NT2/D1 (cell line): ENCODE measurements around the gene TUBGCP2.

Source experiments
- SUZ12 ChIP-seq: IDR thresholded peaks from 2 replicates; pipeline ENCODE4 v1.6.1; 2011; ENCODE audit not compliant: insufficient read length, insufficient read depth; ENCODE audit errors: extremely low read depth
- YY1 ChIP-seq: IDR thresholded peaks from 2 replicates; pipeline ENCODE4 v1.6.1; 2011; ENCODE audit not compliant: insufficient read length, insufficient read depth
- ZNF274 ChIP-seq: IDR thresholded peaks from 2 replicates; pipeline ENCODE4 v1.6.1; 2011; ENCODE audit warnings: mild to moderate bottlenecking, low read depth, low read length

GRCh38 chr10:133249975-133250754 lies 58.5 kb downstream of the TUBGCP2 start:
- no peak for TF ChIP-seq YY1
- no peak for TF ChIP-seq SUZ12
- no peak for TF ChIP-seq ZNF274
